NCI-H2227 treated with DMSO at 0.1 percent for 48 hours (cell line): ENCODE results near the gene ALG1.
A peak's percentile ranks its signal among the peaks of the same experiment; 100 is the strongest.
"Not testable (repeated sequence)": the region's sequence is repeated elsewhere in the genome, so short reads cannot be mapped to it uniquely, and the experiment has no call there.

Source experiments
- DNase-seq: peaks from one replicate; lab custom pipeline; 2025; lab: John Stamatoyannopoulos, UW

Gene ALG1

DNA sequence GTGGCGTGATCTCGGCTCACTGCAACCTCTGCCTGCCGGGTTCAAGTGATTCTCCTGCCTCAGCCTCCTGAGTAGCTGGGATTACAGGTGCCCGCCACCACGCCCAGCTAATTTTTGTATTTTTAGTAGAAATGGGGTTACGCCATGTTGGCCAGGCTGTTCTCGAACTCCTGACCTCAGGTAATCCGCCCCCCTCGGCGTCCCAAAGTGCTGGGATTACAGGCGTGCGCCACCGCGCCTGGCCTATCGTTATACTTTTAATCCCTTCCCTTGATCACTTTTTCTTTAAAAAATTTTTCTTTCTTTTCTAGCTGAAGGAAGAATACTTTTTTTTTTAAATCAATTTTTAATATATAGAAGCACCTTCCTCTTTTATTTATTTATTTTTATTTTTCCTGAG lies 2.1 kb downstream of the ALG1 start:
- DNase-seq = not testable (repeated sequence)

DNA sequence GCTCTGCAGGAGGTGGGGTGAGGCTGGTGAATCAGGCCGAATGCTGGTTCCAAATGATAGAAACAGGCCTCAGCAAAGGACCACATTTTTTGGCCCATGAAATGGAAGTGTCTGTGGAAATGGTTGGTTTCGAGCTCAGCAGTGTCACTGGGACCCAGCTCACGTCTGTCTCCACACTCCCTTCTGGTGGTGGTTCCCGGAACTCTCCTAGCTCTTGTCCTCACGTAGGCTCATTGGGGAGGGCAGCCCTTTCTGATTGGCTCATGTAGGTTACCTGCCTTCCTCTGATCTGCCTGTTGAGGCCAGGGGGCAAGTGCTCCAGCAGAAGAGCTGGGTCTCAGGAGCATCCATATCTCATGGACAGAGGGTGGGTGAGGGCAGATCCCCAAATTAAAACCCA lies 4.0 kb downstream of the ALG1 start:
- DNase-seq = no peak

DNA sequence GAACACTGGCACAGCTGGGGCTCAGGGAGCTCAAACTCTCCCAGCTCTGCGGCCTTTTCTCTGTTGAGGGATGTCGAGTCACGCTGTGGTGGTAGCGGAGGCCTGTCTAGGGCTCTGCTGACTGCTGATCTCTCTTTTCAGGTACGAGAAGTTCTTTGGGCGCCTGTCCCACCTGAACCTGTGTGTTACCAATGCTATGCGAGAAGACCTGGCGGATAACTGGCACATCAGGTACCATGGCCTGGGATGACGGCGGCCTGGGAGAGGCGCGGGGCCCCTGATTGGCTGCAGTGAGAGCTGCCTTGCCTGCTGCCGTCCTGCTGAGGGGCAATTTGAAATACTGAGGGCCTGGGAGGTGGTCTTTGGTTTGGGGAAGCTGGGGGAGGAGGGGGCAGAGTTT lies 5.7 kb downstream of the ALG1 start:
- no peak for DNase-seq

GRCh38 chr16:5078626-5079025 lies 7.0 kb downstream of the ALG1 start:
- no peak for DNase-seq

DNA sequence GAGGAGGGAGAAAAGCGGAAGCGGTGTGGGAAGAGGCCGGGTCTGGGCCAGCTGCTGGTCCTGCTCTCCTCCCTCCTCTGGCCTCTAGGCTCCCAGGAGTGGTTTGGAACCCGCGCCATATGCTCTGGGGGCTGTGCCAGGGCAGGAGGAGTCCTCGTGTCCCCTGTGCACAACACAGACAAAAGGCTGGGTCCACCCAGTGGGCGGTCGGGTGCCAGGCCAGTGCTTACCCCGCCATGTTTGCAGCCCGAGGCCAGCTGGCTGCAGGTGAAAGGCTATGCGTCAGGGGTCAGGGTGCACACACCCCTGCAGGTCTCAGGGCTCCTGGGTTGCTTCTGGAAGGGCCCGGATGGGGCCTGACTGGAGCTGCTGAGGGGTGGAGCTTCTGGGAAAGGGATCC lies 8.8 kb downstream of the ALG1 start:
- DNase-seq = not testable (repeated sequence)

DNA sequence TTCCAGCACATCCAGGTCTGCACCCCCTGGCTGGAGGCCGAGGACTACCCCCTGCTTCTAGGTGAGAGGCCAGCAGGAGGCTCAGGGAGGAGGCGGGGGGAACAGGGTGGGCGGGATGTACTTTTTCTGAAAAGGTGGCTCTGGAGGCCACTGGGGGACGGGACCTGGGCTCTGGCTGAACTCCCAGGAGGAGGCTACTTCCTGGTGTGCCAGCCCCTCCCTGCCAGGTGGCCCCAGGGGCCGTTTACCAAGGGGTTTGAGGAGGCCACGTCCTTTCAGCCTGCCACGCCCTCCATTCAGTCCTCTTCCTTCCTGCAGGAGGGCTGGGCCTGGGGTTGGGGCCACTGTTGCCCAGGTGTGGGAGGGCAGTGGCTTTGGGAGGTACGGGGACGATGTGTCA lies 9.4 kb downstream of the ALG1 start:
- not testable (repeated sequence) for DNase-seq

DNA sequence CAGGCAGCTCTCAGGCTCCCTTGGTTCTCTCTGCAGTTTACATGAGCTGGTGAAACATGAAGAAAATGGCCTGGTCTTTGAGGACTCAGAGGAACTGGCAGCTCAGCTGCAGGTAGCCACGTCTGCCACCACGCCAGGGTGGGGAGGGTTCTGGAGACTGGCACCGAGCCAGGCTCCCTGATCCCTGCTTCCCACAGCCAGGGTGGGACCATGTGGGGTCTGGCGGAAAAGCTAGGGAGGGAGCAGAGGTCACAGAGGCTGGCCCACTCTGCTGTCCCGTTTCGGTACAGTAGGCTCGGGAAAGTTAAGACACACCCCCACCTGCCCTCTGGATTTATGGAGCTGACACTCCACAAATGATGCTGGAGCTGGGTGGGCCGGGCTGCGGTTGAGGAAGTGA lies 12.0 kb downstream of the ALG1 start:
- DNase-seq = not testable (repeated sequence)

GRCh38 chr16:5084099-5084731 lies 12.6 kb downstream of the ALG1 start:
- DNase-seq = not testable (repeated sequence)

DNA sequence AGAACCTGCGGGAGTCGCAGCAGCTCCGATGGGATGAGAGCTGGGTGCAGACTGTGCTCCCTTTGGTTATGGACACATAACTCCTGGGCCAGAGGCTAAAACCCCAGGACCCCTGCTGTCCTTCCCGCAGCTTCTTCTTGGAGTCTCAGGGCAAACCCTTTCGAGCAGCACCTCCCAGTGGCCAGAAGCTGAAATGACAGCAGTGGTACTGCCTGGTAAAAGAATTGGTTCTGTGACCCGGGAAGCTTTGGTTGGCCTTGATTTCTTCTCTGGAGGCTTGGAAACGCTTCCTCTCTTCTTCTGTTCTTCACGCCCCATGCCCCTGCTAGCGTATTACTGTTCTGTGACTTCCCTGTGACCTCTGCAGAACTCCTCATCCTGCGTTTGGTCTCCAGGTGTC lies 13.2 kb downstream of the ALG1 start:
- DNase-seq = peak; percentile 34

DNA sequence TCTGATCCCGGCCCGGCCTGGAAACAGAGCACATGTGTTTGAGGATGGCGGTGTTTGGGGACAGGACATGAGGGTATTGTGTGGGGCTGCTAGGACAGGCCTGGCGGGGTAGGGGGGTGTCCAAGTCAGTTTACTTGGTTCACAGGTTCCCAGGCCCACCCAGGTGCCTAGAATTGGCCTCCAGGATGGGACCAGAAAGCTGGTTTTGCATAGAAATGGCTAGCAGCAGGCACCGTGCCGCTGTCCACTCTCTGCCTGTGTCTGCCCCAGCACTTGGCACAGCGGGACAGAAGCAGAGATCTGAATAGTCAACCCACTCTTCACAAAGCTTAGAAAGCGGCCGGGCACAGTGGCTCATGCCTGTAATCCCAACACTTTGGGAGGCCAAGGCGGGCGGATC lies 14.1 kb downstream of the ALG1 start:
- DNase-seq = not testable (repeated sequence)

GRCh38 chr16:5088086-5088790 lies 16.6 kb downstream of the ALG1 start:
- DNase-seq = not testable (repeated sequence)

- DNase-seq = not testable (repeated sequence)
Observed at GRCh38 chr16:5088936-5089335, 17.3 kb downstream of the ALG1 start.

GRCh38 chr16:5089911-5090555 lies 18.4 kb downstream of the ALG1 start:
- not testable (repeated sequence) for DNase-seq

DNA sequence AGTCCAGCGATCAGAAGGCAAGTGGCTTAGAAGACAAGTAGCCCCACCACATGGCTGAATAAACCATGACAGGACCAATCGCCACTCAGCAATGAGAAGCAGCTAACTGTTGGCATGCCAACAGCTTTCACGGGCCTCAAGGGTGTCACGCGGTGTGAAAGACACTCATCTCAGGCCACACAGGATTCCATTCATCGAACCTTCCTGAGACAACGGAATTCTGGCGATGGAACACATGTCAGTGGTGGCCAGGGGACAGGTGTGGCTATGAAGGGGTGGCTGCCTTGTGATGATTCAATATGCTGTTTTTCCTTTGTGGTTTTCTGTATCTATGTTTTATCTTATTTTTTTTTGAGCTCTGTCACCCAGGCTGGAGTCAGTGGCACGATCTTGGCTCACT lies 18.9 kb downstream of the ALG1 start:
- not testable (repeated sequence) for DNase-seq

GRCh38 chr16:5093081-5093480 lies 21.4 kb downstream of the ALG1 start:
- DNase-seq = not testable (repeated sequence)

- not testable (repeated sequence) for DNase-seq
Observed at GRCh38 chr16:5093746-5094145, 22.1 kb downstream of the ALG1 start.

- not testable (repeated sequence) for DNase-seq
Observed at GRCh38 chr16:5095145-5095830, 23.6 kb downstream of the ALG1 start.

DNA sequence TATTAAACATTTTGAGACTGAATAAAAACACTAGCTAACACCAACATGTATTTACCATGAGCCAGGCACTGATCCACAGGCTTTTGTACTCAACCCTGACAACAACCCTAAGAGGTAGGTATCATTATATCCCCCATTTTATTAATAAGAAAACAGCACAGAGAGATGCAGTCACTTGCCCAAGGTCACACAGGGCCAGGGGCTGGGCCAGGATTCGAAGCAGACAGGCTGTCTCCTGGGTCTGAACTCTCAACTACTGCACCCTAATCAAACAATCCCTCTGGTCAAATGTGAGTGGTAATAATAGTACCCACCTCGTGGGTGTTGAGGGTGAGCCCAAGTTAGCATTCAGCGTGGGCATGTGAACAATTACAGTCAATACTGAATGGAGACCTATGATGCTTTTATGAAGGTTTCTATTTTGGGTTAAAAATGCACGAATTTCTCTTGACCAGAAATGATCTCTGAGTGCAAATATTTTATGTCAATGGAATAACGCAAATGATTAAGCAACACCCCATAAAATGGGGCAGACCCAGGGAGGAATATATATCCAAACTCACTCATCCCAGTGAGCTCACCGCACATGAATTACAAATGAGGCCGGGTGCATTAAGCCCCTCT lies 24.9 kb downstream of the ALG1 start:
- not testable (repeated sequence) for DNase-seq

- DNase-seq = not testable (repeated sequence)
Observed at GRCh38 chr16:5097061-5097469, 25.4 kb downstream of the ALG1 start.

DNA sequence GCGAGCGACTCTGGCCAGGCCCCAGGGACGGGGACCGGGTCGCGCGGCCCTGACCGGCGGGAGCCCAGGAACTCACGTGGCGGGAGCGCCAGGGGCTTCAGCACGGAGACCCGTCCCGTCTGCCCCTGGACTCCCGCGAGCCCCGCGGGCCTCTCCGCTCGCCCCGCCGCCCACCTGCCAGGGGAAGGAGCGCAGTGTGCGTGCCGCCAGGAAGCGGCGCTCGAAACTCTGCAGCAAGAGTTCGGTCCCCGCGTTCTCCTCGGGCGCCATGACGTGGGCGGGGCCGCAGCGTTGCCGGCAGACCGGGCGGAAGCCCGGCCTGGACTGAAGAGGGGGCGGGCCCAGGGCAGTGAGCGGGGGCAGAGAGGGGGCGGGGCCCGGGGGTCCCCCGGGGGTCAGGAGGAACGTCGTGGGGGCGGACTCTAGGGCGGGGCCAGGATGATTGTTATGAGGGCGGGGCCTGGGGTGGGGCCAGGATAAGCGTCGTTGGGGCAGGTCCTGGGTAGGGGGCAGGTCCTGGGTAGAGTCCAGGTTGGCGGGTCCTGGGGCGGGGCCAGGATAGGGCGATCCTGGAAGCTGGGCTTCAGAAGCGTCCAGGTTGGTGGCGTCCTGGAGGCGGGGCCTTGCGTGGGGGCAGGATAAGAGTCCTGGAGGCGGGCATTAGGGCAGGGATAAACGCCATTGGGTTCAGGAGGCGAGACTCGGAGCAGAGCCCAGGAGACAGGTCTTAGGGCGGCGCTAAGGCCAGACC lies 26.0 kb downstream of the ALG1 start, which contains the start of gene EEF2KMT:
TSS of gene EEF2KMT (minus strand) at position 326 of the 751 bp plus-strand sequence. CDS start at position 270, 56 bp downstream.
- DNase-seq = peak; percentile 99
